Tibial nerve (tissue), 4 donors: ENCODE measurements around the gene SLC25A1. TPM values are rescaled to one million over a fixed set of nuclear protein-coding genes. Genes with fewer than 3 reads are reported as not detected.

Source experiments
- DNase-seq, 2 donors: peaks; one replicate each; pipeline ENCODE4 v3.0.0-alpha.2; 2019; ENCODE audit warnings: low spot score in 2 of 2
- H3K27ac ChIP-seq, 4 donors: fragments of 200-600 bp; sonication (generic) in 3 of 4; one replicate each; pipeline ENCODE4 v1.5.1; 2017 to 2019; ENCODE audit warnings: mild to moderate bottlenecking in 1 of 4
- H3K27me3 ChIP-seq, 2 donors: fragments of 200-600 bp; sonication (generic) in 1 of 2; one replicate each; pipeline versions ENCODE4 v1.5.1 to v1.6.0; 2017 to 2019
- H3K36me3 ChIP-seq, 3 donors: fragments of 200-600 bp; sonication (generic); one replicate each; pipeline ENCODE4 v1.5.1; 2018 to 2019
- H3K4me1 ChIP-seq, 4 donors: fragments of 200-600 bp; sonication (generic) in 3 of 4; one replicate each; pipeline ENCODE4 v1.5.1; 2017 to 2019
- H3K4me3 ChIP-seq, 4 donors: fragments of 200-600 bp; sonication (generic) in 3 of 4; one replicate each; pipeline ENCODE4 v1.5.1; 2017 to 2019; ENCODE audit warnings: mild to moderate bottlenecking in 1 of 4, moderate library complexity in 1 of 4
- H3K9me3 ChIP-seq, 4 donors: fragments of 200-600 bp; sonication (generic) in 3 of 4; one replicate each; pipeline ENCODE4 v1.5.1; 2017 to 2019
- CTCF ChIP-seq, 5 experiments: fragments of 200-600 bp in 3 of 5; fragments of 450-650 bp in 2 of 5; sonication (generic) in 3 of 5; IDR thresholded peaks; one replicate each; pipeline ENCODE4 v1.5.1; 2016 to 2019; ENCODE audit warnings: antibody characterized with exemption in 5 of 5, mild to moderate bottlenecking in 3 of 5, moderate library complexity in 2 of 5
- EP300 ChIP-seq, 2 donors: sonication (generic); formaldehyde crosslinking; IDR thresholded peaks; one replicate each; pipeline ENCODE4 v1.6.1; 2017; ENCODE audit warnings: antibody characterized with exemption in 2 of 2, mild to moderate bottlenecking in 1 of 2
- POLR2A ChIP-seq, 2 donors: fragments of 450-650 bp; IDR thresholded peaks; one replicate each; pipeline ENCODE4 v1.6.1; 2017; ENCODE audit warnings: antibody characterized with exemption in 2 of 2, mild to moderate bottlenecking in 2 of 2, moderate library complexity in 2 of 2
- WGBS, 2 donors: methylation state at CpG; one replicate each; pipeline ENCODE4 v1.1.5; 2018; 5-methylcytosine and 5-hydroxymethylcytosine counted together
- total RNA-seq, 4 donors: library from RNA; depleted of rRNA; stranded (reverse); fragments of >200 nt; gene quantifications; one replicate each; pipeline ENCODE4 v1.1.0, GENCODE V29; 2016

SLC25A1 gene
- total RNA-seq, 4 donors from 2014 or later: 46.9 to 100 (median 86.2) TPM

DNA sequence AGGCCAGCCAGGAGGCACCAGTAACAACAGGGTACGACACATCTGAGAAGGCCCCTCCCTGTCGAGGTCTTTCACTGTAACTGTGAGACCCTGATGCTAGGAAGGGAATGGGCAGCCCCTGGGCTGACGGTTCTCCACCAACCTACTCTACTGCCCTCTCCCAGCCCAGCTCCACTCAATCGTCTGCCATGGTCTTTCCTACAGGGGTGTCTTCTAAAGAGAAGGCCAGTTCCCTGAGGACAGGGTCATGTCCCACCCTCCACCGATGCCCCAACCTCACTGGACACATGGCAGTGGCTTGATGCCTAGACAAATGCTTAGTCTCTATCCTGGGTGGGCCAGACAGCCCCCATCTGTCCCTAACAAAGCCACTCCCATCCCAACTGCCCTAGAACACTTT is 46.0 kb upstream of the SLC25A1 start:
- H3K36me3 ChIP-seq: peaks cover 0 to 89% (median 0%) of the 10 kb centered on the region in 3 donors
- WGBS, 2 donors: 90% methylated on average over 5 of the region's 5 CpGs
- no peak for TF ChIP-seq CTCF (IDR thresholded peaks at IDR 0.05)
- TF ChIP-seq EP300 (IDR thresholded peaks at IDR 0.05): no peak
- no peak for TF ChIP-seq POLR2A (IDR thresholded peaks at IDR 0.05)

GRCh38 chr22:19223617-19224016 is 45.1 kb upstream of the SLC25A1 start:
- H3K36me3 ChIP-seq: peaks cover 0 to 85% (median 0%) of the 10 kb centered on the region in 3 donors
- no peaks in the 10 kb centered on the region for H3K9me3 ChIP-seq
- H3K4me3 ChIP-seq: no peak overlapping the region
- H3K4me1 ChIP-seq: peaks cover 0 to 6% (median 0%) of the 10 kb centered on the region in 4 donors
- no peak for DNase-seq
- H3K27ac ChIP-seq: no peak overlapping the region
- TF ChIP-seq POLR2A (IDR thresholded peaks at IDR 0.05): no peak
- TF ChIP-seq EP300 (IDR thresholded peaks at IDR 0.05): no peak
- no peak for TF ChIP-seq CTCF (IDR thresholded peaks at IDR 0.05)
- 77 to 79% methylated on average over 6 of the region's 6 CpGs for WGBS, 2 donors
- H3K27me3 ChIP-seq: no peaks in the 10 kb centered on the region

More for the DNA sequence above, 46.0 kb upstream of the SLC25A1 start:
- Histone ChIP-seq H3K9me3 (no peaks in the 10 kb centered on the region), H3K4me1 (no peaks in the 10 kb centered on the region), H3K27me3 (no peaks in the 10 kb centered on the region), H3K27ac (no peak overlapping the region), H3K4me3 (no peak overlapping the region)
- DNase-seq: no peak

GRCh38 chr22:19223110-19223509 is 44.6 kb upstream of the SLC25A1 start:
- no peak overlapping the region for H3K27ac ChIP-seq
- DNase-seq: no peak
- H3K36me3 ChIP-seq: peaks cover 0 to 82% (median 0%) of the 10 kb centered on the region in 3 donors
- H3K4me3 ChIP-seq: no peak overlapping the region
- no peaks in the 10 kb centered on the region for H3K27me3 ChIP-seq
- peaks cover 0 to 11% (median 0%) of the 10 kb centered on the region in 4 donors for H3K4me1 ChIP-seq
- TF ChIP-seq CTCF (IDR thresholded peaks at IDR 0.05): no peak
- TF ChIP-seq EP300 (IDR thresholded peaks at IDR 0.05): no peak
- TF ChIP-seq POLR2A (IDR thresholded peaks at IDR 0.05): no peak
- H3K9me3 ChIP-seq: no peaks in the 10 kb centered on the region
- WGBS, 2 donors: 85 to 87% methylated on average over 9 of the region's 9 CpGs

DNA sequence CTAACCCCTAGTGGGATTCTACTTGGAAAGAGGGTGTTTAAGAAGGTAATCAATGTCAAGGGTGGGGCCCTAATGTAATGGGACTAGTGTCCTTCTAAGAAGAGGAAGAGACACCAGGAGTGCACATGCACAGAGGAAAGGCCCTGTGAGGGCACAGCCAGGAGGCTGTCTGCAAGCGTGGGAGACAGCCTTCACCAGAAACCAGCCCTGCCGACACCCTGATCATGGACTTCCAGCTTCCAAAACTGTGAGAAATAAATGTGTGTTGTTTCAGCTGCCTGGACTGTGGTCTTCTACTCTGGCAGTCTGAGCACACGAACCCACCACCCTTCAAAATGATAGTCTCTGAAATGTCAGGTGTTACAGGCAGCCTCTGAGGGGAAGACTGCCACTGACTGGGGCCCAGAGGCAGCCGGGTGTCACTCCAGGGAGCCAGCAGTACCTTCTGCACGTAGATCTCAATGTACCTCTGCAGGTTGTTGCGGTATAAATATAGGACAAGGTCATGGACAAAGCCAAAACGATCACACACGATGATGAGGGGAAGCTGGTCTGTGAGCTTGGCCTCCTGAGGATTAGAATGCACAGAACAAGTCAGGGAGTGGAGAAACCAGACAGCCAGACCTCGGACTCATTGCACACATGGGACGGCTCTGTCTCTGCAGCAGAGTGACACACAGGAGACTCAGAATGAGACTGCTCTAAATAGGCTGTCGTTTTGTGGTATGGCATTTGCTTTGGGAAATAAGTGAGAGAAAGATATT is 43.9 kb upstream of the SLC25A1 start:
- H3K9me3 ChIP-seq: no peaks in the 10 kb centered on the region
- no peaks in the 10 kb centered on the region for H3K27me3 ChIP-seq
- WGBS, 2 donors: 89 to 92% methylated on average over 11 of the region's 11 CpGs
- H3K4me1 ChIP-seq: peaks cover 0 to 16% (median 0%) of the 10 kb centered on the region in 4 donors
- H3K4me3 ChIP-seq: no peak overlapping the region
- H3K36me3 ChIP-seq: peaks cover 0 to 75% (median 0%) of the 10 kb centered on the region in 3 donors
- no peak for DNase-seq
- no peak overlapping the region for H3K27ac ChIP-seq
- TF ChIP-seq EP300 (IDR thresholded peaks at IDR 0.05) (no peak), POLR2A (IDR thresholded peaks at IDR 0.05) (no peak), CTCF (IDR thresholded peaks at IDR 0.05) (no peak)

DNA sequence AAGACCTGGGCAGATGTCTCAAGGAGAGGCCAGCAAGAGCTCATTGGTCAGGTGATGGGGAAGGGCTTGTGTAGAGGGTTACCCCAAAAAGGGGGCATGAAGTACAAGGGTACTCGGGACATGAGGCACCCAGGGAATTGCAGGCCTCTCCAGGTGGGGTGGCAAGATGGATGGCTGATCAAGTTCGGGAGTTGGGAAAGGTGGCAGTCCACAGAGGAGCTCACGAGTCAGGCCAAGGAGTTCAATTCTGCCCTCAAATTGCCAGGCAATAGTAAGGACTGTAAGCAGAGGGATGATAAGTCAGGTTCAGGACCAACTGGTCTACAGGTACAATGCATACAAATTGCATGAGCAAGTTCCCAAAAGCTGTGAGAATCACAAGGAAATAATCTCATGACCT is 42.3 kb upstream of the SLC25A1 start:
- Histone ChIP-seq H3K9me3 (no peaks in the 10 kb centered on the region), H3K36me3 (peaks cover 0 to 74% (median 0%) of the 10 kb centered on the region in 3 donors), H3K27ac (no peak overlapping the region), H3K4me1 (peaks cover 0 to 16% (median 0%) of the 10 kb centered on the region in 4 donors), H3K27me3 (no peaks in the 10 kb centered on the region), H3K4me3 (no peak overlapping the region)
- no peak for DNase-seq
- TF ChIP-seq CTCF (IDR thresholded peaks at IDR 0.05) (no peak), POLR2A (IDR thresholded peaks at IDR 0.05) (no peak), EP300 (IDR thresholded peaks at IDR 0.05) (no peak)
- WGBS, 2 donors: 75 to 91% methylated on average over 3 of the region's 3 CpGs
